Measurements from ENCODE around the gene IKZF2.

IKZF2 gene

GRCh38 chr2:213065583-213066442 lies 85.6 kb downstream of the IKZF2 start:
- H3K4me3 ChIP-seq (replicated peaks; ENCODE audit: insufficient read depth, low read length) = no peak overlapping the region
- no peak overlapping the region for H3K27ac ChIP-seq (replicated peaks)
- no peak for TF ChIP-seq SPI1 (IDR thresholded peaks at IDR 0.05; ENCODE audit: borderline replicate concordance, low read depth)
- no peak for TF ChIP-seq CTCF (IDR thresholded peaks at IDR 0.05; ENCODE audit: insufficient read depth, low read length)
- TF ChIP-seq, protein P1, sequence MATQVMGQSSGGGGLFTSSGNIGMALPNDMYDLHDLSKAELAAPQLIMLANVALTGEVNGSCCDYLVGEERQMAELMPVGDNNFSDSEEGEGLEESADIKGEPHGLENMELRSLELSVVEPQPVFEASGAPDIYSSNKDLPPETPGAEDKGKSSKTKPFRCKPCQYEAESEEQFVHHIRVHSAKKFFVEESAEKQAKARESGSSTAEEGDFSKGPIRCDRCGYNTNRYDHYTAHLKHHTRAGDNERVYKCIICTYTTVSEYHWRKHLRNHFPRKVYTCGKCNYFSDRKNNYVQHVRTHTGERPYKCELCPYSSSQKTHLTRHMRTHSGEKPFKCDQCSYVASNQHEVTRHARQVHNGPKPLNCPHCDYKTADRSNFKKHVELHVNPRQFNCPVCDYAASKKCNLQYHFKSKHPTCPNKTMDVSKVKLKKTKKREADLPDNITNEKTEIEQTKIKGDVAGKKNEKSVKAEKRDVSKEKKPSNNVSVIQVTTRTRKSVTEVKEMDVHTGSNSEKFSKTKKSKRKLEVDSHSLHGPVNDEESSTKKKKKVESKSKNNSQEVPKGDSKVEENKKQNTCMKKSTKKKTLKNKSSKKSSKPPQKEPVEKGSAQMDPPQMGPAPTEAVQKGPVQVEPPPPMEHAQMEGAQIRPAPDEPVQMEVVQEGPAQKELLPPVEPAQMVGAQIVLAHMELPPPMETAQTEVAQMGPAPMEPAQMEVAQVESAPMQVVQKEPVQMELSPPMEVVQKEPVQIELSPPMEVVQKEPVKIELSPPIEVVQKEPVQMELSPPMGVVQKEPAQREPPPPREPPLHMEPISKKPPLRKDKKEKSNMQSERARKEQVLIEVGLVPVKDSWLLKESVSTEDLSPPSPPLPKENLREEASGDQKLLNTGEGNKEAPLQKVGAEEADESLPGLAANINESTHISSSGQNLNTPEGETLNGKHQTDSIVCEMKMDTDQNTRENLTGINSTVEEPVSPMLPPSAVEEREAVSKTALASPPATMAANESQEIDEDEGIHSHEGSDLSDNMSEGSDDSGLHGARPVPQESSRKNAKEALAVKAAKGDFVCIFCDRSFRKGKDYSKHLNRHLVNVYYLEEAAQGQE (IDR thresholded peaks at IDR 0.05; ENCODE audit: insufficient replicate concordance, low read depth) = no peak
- no peak for TF ChIP-seq POLR2AphosphoS5 (IDR thresholded peaks at IDR 0.05; ENCODE audit: low read depth)
- TF ChIP-seq GABPA (IDR thresholded peaks at IDR 0.05; ENCODE audit: low read depth) = no peak
- H3K27me3 ChIP-seq (ENCODE audit: insufficient read depth, poor library complexity, severe bottlenecking) = no peaks in the 10 kb centered on the region
- peak in 1 of 2 experiments; percentile 31 for DNase-seq (ENCODE audit: low read depth in 1 of 2, low spot score in 1 of 2)

DNA sequence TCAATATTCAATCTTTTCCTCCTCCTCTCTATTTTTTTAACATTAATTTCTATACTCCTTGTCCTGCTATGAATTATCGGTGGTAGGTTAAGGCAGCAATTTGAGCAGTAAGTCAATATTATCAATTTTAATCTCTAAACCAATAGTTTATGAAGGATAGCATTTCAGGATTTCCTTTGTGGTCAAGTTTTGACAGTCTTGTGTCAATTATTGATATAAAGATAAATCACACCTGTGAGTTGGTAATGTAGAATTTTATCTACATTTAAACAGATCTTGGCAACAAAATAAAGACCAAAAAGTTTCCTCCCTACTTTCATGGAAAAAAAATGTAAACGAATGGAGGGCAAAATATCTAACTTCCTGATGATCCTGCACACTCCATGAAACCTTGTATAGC lies 87.3 kb downstream of the IKZF2 start:
- no peak overlapping the region for H3K4me3 ChIP-seq (replicated peaks; ENCODE audit: insufficient read depth, low read length)
- H3K27ac ChIP-seq (replicated peaks) = no peak overlapping the region
- no peak for TF ChIP-seq POLR2AphosphoS5 (IDR thresholded peaks at IDR 0.05; ENCODE audit: low read depth)
- no peak for TF ChIP-seq CTCF (IDR thresholded peaks at IDR 0.05; ENCODE audit: insufficient read depth, low read length)
- TF ChIP-seq SPI1 (IDR thresholded peaks at IDR 0.05; ENCODE audit: borderline replicate concordance, low read depth) = no peak
- no peak for TF ChIP-seq GABPA (IDR thresholded peaks at IDR 0.05; ENCODE audit: low read depth)
- TF ChIP-seq, protein P1 (IDR thresholded peaks at IDR 0.05; ENCODE audit: insufficient replicate concordance, low read depth) = no peak
- no peaks in the 10 kb centered on the region for H3K27me3 ChIP-seq (ENCODE audit: insufficient read depth, poor library complexity, severe bottlenecking)
- no peak for DNase-seq (ENCODE audit: low read depth in 1 of 2, low spot score in 1 of 2)

GRCh38 chr2:213057977-213058376 lies 93.4 kb downstream of the IKZF2 start:
- DNase-seq (ENCODE audit: low read depth in 1 of 2, low spot score in 1 of 2) = no peak
- H3K27ac ChIP-seq (replicated peaks) = no peak overlapping the region
- no peak overlapping the region for H3K4me3 ChIP-seq (replicated peaks; ENCODE audit: insufficient read depth, low read length)
- no peak for TF ChIP-seq CTCF (IDR thresholded peaks at IDR 0.05; ENCODE audit: insufficient read depth, low read length)
- TF ChIP-seq SPI1 (IDR thresholded peaks at IDR 0.05; ENCODE audit: borderline replicate concordance, low read depth) = no peak
- no peak for TF ChIP-seq GABPA (IDR thresholded peaks at IDR 0.05; ENCODE audit: low read depth)
- no peak for TF ChIP-seq POLR2AphosphoS5 (IDR thresholded peaks at IDR 0.05; ENCODE audit: low read depth)
- TF ChIP-seq, protein P1 (IDR thresholded peaks at IDR 0.05; ENCODE audit: insufficient replicate concordance, low read depth) = no peak
- H3K27me3 ChIP-seq (ENCODE audit: insufficient read depth, poor library complexity, severe bottlenecking) = no peaks in the 10 kb centered on the region

Data from HL-60 (cell line).